GM21390 (cell line): ENCODE results near the gene ITPA.
"Not testable (repeated sequence)": the region's sequence is repeated elsewhere in the genome, so short reads cannot be mapped to it uniquely, and the experiment has no call there.

Experiments used
- ATAC-seq: cut with Tn5 transposase; IDR thresholded peaks from one replicate; pipeline ENCODE4 v1.9.1; 2021; ENCODE audit not compliant: unreplicated experiment

The ITPA gene

GRCh38 chr20:3199206-3199605 lies 10.1 kb upstream of the ITPA start:
- ATAC-seq = no peak

- no peak for ATAC-seq
Observed at GRCh38 chr20:3199976-3200755, 9.1 kb upstream of the ITPA start.

- ATAC-seq = no peak
Observed at GRCh38 chr20:3202965-3203314, 6.4 kb upstream of the ITPA start.

- ATAC-seq = no peak
Observed at GRCh38 chr20:3203315-3204123, 5.8 kb upstream of the ITPA start.

- ATAC-seq = peak; percentile 78
Observed at GRCh38 chr20:3204124-3204794, 5.0 kb upstream of the ITPA start, which contains the start of gene DDRGK1. Gene DDRGK1 (minus strand): TSS chr20:3204682. CDS start chr20:3204627, 55 bp downstream.

GRCh38 chr20:3208786-3209256 lies 477 bp upstream of the ITPA start:
- ATAC-seq = no peak

- ATAC-seq = no peak
Observed at GRCh38 chr20:3209946-3210317, 634 bp downstream of the ITPA start.

- ATAC-seq = no peak
Observed at GRCh38 chr20:3210346-3210745, 1.0 kb downstream of the ITPA start.

GRCh38 chr20:3213226-3213625 lies 3.9 kb downstream of the ITPA start:
- ATAC-seq = no peak

GRCh38 chr20:3215359-3215917 lies 6.1 kb downstream of the ITPA start:
- ATAC-seq = not testable (repeated sequence)

- peak; percentile 71 for ATAC-seq
Observed at GRCh38 chr20:3218307-3218988, 9.2 kb downstream of the ITPA start.

GRCh38 chr20:3221398-3222226 lies 12.3 kb downstream of the ITPA start:
- no peak for ATAC-seq

GRCh38 chr20:3222635-3223600 lies 13.6 kb downstream of the ITPA start:
- ATAC-seq = no peak

- no peak for ATAC-seq
Observed at GRCh38 chr20:3223651-3223993, 14.3 kb downstream of the ITPA start.

- no peak for ATAC-seq
Observed at GRCh38 chr20:3223994-3224680, 14.8 kb downstream of the ITPA start.

- no peak for ATAC-seq
Observed at GRCh38 chr20:3224681-3225421, 15.6 kb downstream of the ITPA start.

- no peak for ATAC-seq
Observed at GRCh38 chr20:3226093-3226492, 16.8 kb downstream of the ITPA start.

- ATAC-seq = no peak
Observed at GRCh38 chr20:3226864-3227263, 17.6 kb downstream of the ITPA start.
